Measurements from ENCODE around the gene TMEM130.

Gene TMEM130

GRCh38 chr7:98866351-98866750 lies 3.5 kb downstream of the TMEM130 start:
- TF ChIP-seq CTCF (IDR thresholded peaks at IDR 0.05; ENCODE audit: extremely low read depth, insufficient read depth, missing control alignments), result no peak
- in situ Hi-C loops (cut with MboI; ENCODE audit: low pct_unique_long_range_greater_than_20kb, low sequenced_read_pairs, unreplicated experiment), result loop anchor here (25.0 kb wide), 1 partner anchor 554 kb away; no protein-coding TSS in a partner anchor
- no peak for DNase-seq (ENCODE audit: low spot score)

DNA sequence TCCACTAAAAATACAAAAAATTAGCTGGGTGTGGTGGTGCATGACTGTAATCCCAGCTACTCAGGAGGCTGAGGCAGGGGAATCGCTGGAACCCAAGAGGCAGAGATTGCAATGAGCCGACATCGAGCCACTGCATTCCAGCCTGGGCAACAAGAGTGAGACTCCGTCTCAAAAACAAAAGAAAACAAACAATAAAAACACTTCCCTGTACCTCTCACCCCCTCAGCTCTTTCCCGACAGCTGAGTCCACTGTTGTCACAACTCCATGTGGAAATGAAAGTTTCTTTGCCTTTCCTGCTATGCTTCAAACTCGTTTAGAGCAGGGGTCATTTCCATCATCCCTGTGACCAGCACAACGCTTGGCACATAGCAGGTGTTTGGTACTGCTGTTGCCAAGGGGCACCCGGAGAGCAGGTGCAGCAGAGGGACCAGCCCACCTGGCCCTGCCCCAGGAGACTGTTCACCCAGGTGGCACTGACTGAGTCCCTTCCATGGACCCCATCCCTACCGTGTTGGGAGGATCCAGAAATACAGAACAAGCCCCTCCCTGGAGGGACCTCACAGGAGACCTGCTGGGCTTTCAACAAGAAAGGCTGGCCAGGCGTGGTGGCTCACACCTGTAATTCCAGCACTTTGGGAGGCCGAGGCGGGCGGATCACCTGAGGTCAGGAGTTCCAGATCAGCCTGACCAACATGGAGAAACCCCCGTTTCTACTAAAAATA lies 4.9 kb downstream of the TMEM130 start:
- in situ Hi-C loops (cut with MboI; ENCODE audit: low pct_unique_long_range_greater_than_20kb, low sequenced_read_pairs, unreplicated experiment), result loop anchor here (25.0 kb wide), 1 partner anchor 553 kb away; no protein-coding TSS in a partner anchor
- no peak for TF ChIP-seq CTCF (IDR thresholded peaks at IDR 0.05; ENCODE audit: extremely low read depth, insufficient read depth, missing control alignments)
- DNase-seq (ENCODE audit: low spot score), result no peak

- in situ Hi-C loops (cut with MboI; ENCODE audit: low pct_unique_long_range_greater_than_20kb, low sequenced_read_pairs, unreplicated experiment), result loop anchor here (25.0 kb wide), 1 partner anchor 551 kb away; no protein-coding TSS in a partner anchor
- no peak for TF ChIP-seq CTCF (IDR thresholded peaks at IDR 0.05; ENCODE audit: extremely low read depth, insufficient read depth, missing control alignments)
Measured at GRCh38 chr7:98863601-98864000, 6.2 kb downstream of the TMEM130 start.

GRCh38 chr7:98862716-98863420 lies 6.9 kb downstream of the TMEM130 start:
- no peak for DNase-seq (ENCODE audit: low spot score)
- TF ChIP-seq CTCF (IDR thresholded peaks at IDR 0.05; ENCODE audit: extremely low read depth, insufficient read depth, missing control alignments), result no peak
- in situ Hi-C loops (cut with MboI; ENCODE audit: low pct_unique_long_range_greater_than_20kb, low sequenced_read_pairs, unreplicated experiment), result loop anchor here (25.0 kb wide), 1 partner anchor 551 kb away; no protein-coding TSS in a partner anchor

More at GRCh38 chr7:98863601-98864000, 6.2 kb downstream of the TMEM130 start:
- DNase-seq (ENCODE audit: low spot score), result no peak

DNA sequence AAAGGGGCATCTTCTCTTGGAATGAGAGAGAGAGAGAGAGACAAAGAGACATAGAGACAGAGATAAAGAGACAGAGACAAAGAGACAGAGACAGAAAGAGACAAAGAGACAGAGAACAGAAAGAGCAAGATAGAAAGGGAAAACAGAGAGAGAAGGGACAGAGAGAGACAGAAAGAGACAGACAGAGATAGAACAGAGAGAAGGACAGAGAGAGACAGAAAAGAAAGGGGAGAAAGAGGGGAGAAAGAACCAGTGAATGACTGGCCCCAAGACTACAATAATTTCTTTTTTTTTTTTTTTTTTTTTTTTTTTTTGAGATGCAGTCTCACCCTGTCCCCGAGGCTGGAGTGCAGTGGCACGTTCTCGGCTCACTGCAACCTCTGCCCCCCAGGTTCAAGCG lies 7.6 kb downstream of the TMEM130 start:
- no peak for DNase-seq (ENCODE audit: low spot score)
- in situ Hi-C loops (cut with MboI; ENCODE audit: low pct_unique_long_range_greater_than_20kb, low sequenced_read_pairs, unreplicated experiment), result loop anchor here (25.0 kb wide), 1 partner anchor 550 kb away; no protein-coding TSS in a partner anchor
- TF ChIP-seq CTCF (IDR thresholded peaks at IDR 0.05; ENCODE audit: extremely low read depth, insufficient read depth, missing control alignments), result no peak

- DNase-seq (ENCODE audit: low spot score), result no peak
- in situ Hi-C loops (cut with MboI; ENCODE audit: low pct_unique_long_range_greater_than_20kb, low sequenced_read_pairs, unreplicated experiment), result loop anchor here (25.0 kb wide), 1 partner anchor 548 kb away; no protein-coding TSS in a partner anchor
- no peak for TF ChIP-seq CTCF (IDR thresholded peaks at IDR 0.05; ENCODE audit: extremely low read depth, insufficient read depth, missing control alignments)
Measured at GRCh38 chr7:98860071-98860470, 9.7 kb downstream of the TMEM130 start.

Data from GM13977 (cell line).